Fibroblast of pulmonary artery (primary cell): ENCODE measurements around the gene LHFPL3.

Experiments
- DNase-seq: peaks from one replicate; pipeline ENCODE4 v3.0.0-alpha.2; 2010; ENCODE audit warnings: low read depth
- H3K4me3 ChIP-seq: replicated peaks from 2 replicates; pipeline ENCODE4 v1.5.1; 2011; ENCODE audit warnings: low read depth, mild to moderate bottlenecking, control low read depth, low read length, moderate library complexity
- TF ChIP-seq, protein P1 (sequence below): IDR thresholded peaks from 2 replicates; pipeline ENCODE4 v1.5.1; 2011; ENCODE audit warnings: mild to moderate bottlenecking, control low read depth, low read length, inconsistent platforms; ENCODE audit errors: missing control alignments

Gene LHFPL3

DNA sequence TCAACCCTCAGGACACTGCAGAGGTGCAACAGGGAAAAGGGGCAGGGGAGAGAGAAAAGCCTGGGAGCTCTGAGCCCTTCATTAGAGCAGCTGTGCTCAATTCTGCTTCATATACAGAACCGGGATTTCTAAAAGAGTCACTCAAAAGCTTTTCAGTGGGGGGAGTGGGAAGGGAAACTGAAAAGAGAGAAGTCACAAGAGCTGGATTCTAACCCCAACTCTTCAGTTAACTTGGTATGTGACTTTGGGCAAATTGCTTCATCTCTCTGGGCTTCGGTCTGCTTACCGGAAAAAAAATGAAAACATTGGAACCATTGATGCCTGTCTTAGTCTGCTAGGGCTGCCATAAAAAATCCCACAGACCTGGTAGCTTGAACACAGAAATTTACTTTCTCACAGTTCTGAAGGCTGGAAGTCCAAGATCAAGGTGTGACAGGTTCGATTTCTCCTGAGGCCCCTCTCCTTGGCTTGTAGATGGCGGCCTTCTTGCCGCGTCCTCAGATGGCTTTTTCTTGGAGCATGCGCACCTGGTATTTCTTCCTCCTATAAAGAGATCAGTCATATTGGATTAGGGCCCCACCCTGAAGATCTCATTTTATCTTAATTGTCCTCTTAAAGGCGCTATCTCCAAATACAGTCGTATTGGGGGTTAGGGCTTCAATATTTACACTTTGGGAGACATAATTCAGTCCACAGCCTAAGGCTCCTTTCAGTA, 567.3 kb downstream of the LHFPL3 start:
- no peak overlapping the region for H3K4me3 ChIP-seq
- TF ChIP-seq, protein P1, sequence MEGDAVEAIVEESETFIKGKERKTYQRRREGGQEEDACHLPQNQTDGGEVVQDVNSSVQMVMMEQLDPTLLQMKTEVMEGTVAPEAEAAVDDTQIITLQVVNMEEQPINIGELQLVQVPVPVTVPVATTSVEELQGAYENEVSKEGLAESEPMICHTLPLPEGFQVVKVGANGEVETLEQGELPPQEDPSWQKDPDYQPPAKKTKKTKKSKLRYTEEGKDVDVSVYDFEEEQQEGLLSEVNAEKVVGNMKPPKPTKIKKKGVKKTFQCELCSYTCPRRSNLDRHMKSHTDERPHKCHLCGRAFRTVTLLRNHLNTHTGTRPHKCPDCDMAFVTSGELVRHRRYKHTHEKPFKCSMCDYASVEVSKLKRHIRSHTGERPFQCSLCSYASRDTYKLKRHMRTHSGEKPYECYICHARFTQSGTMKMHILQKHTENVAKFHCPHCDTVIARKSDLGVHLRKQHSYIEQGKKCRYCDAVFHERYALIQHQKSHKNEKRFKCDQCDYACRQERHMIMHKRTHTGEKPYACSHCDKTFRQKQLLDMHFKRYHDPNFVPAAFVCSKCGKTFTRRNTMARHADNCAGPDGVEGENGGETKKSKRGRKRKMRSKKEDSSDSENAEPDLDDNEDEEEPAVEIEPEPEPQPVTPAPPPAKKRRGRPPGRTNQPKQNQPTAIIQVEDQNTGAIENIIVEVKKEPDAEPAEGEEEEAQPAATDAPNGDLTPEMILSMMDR: no peak
- DNase-seq: no peak

DNA sequence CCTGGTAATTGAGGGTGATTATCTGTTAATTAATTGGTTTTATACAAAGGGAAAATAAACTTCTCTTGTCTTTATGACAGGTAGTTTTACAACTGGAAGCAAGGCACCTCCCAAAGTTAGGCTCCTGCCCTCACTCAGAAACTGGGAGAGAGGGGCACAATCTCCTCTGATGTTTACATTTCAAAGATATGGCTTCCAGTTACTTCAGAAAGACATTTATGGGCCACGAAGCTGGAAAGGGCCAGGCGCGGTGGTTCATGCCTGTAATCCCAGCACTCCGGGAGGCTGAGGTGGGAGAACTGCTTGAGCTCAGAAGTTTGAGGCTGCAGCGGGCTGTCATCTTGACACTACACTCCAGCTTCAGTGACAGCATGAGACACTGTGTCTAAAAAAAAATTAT, 570.0 kb downstream of the LHFPL3 start:
- H3K4me3 ChIP-seq: no peak overlapping the region
- TF ChIP-seq, protein P1: no peak
- DNase-seq: no peak

DNA sequence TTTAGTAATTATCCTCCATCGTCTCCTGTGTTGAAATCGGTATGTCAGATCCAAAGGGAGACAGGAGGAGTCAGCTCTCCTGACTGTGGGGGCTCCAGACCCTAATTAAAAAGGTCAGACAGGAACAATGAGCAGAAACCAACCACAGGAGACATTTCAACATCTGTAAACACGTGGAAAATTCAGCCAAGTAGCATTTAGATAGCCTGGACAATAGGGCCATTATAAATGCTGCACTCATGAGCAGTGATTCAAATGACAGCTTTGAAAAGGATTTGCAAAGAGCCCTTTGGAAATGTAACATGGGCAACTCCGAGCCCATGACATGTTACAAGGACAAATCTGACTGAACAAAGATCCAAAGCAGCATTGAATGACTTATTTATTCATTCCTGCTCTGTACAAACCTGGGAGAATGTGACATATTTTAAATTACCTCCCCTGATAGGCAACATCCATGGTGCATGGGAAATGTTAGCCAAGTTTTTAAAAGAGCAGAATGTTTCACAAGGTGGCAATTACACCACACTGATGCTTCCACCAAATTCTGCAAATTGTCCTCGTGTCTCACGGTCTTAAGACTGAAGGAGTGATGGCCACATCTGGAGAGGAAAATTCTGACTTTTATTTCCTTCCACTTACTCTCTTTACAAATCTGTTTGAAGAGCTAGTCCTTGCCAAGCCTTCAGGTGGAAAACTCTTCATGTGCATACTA, 572.3 kb downstream of the LHFPL3 start:
- DNase-seq: peak; percentile 46
- TF ChIP-seq, protein P1: no peak
- no peak overlapping the region for H3K4me3 ChIP-seq

DNA sequence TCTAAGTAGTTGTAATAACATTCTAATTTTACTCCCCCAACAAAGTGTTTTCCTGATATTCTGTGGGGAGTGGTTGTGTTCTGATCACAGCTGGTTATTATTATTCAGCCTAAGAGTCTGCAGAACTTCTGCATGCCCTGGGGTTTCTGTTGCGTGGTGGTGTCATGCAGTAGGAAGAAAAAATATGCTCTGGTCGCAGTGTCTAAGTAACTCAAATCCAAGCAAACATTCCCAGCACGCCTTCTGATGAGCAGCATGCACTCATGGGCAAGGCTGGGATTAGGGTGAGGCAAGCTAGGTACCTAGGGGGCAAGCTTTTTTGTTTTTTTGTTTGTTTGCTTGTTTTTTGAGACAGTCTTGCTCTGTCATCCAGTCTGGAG, 572.8 kb downstream of the LHFPL3 start:
- DNase-seq: no peak
- no peak overlapping the region for H3K4me3 ChIP-seq
- TF ChIP-seq, protein P1: no peak

DNA sequence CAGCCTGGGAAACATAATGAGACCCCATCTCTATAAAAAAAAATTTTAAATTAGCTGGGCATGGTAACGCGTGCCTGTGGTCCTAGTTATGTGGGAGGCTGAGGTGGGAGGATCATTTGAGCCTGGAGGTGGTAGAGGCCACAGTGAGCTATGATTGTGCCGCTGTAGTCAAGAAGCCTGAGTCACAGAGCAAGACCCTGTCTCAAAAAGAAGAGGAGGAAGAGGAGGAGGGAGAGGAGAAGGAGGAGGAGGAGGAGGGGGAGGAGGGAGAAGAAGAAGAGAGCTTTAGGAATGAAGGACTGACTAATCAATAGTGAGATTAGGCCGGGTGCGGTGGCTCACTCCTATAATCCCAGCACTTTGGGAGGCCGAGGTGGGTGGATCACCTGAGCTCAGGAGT, 573.8 kb downstream of the LHFPL3 start:
- no peak for DNase-seq
- TF ChIP-seq, protein P1: no peak
- H3K4me3 ChIP-seq: no peak overlapping the region

DNA sequence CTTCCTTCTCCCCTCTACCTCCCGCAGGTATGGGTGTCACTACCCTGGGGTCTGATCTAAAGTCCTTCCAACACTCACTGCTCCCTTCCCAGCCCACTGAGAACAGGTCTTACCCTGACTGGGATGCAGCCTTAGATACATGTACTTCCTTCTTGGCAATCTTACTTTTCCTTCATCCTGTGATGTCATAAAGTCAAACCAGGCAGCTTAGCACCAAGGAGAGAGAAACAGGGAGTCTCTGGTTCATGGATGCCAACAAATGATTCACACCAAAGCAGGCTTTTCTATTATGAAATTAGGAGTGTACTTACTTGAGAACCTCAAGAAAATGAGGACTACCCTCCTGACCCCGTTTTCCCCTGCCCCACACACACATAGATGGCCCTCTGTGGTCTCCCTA, 574.6 kb downstream of the LHFPL3 start:
- peak; percentile 45 for DNase-seq
- TF ChIP-seq, protein P1: no peak
- no peak overlapping the region for H3K4me3 ChIP-seq
